Naive thymus-derived CD4-positive, alpha-beta T cell (primary cell): ENCODE results near the gene ALDH16A1. TPM values are rescaled to one million over a fixed set of nuclear protein-coding genes. Genes with fewer than 3 reads are reported as not detected.

Experiments used
- ATAC-seq: fragments of 150-1000 bp; cut with Tn5 transposase; 2 replicates; pipeline ENCODE4 v1.10.0; 2021; ENCODE audit warnings: mild to moderate bottlenecking, moderate library complexity
- CTCF ChIA-PET: fragments of 350-600 bp; sonication (Branson Sonifier 250); formaldehyde crosslinking; loops from one replicate; lab custom pipeline; 2021; ENCODE audit warnings: antibody characterized with exemption; lab: Charles Lee
- POLR2A ChIA-PET: fragments of 350-600 bp; sonication (Branson Sonifier 250); formaldehyde crosslinking; loops from one replicate; lab custom pipeline; 2021; ENCODE audit warnings: antibody characterized with exemption, inconsistent platforms; lab: Charles Lee
- DNase-seq, 9 donors: peaks; one replicate each; pipeline versions ENCODE4 v3.0.0 to v3.0.0-alpha.2; 2020 to 2022; ENCODE audit warnings: mixed read lengths in 1 of 9
- H3K27ac ChIP-seq: one replicate; pipeline ENCODE4 v1.7.0; 2013; ENCODE audit warnings: mild to moderate bottlenecking, low read depth, low read length, moderate library complexity
- H3K27me3 ChIP-seq, 2 donors: one replicate each; pipeline ENCODE4 v1.7.0; 2013; ENCODE audit warnings: low read length in 2 of 2, mild to moderate bottlenecking in 2 of 2, moderate library complexity in 2 of 2; ENCODE audit not compliant: control insufficient read depth in 2 of 2, insufficient read depth in 2 of 2
- H3K36me3 ChIP-seq, 3 experiments: 1 replicate in 2 of 3; 2 replicates in 1 of 3; pipeline ENCODE4 v1.7.0; 2013; ENCODE audit warnings: low read length in 3 of 3, mild to moderate bottlenecking in 3 of 3, moderate library complexity in 1 of 3; ENCODE audit not compliant: insufficient read depth in 3 of 3, control insufficient read depth in 2 of 3
- H3K4me1 ChIP-seq, 2 donors: one replicate each; pipeline ENCODE4 v1.7.0; 2013; ENCODE audit warnings: low read length in 2 of 2, mild to moderate bottlenecking in 2 of 2, moderate library complexity in 1 of 2; ENCODE audit not compliant: control insufficient read depth in 2 of 2, insufficient read depth in 2 of 2
- H3K4me3 ChIP-seq: 2 replicates; pipeline ENCODE4 v1.7.0; 2013; ENCODE audit warnings: mild to moderate bottlenecking, low read length
- H3K9me3 ChIP-seq, 3 experiments: 1 replicate in 2 of 3; 2 replicates in 1 of 3; pipeline ENCODE4 v1.7.0; 2013; ENCODE audit warnings: low read length in 3 of 3; ENCODE audit not compliant: control insufficient read depth in 2 of 3
- H3K27ac Mint-ChIP-seq, 9 donors: one replicate each; pipeline ENCODE4 v1.8.0; 2020 to 2022; ENCODE audit warnings: mixed read lengths in 9 of 9, mild to moderate bottlenecking in 8 of 9, moderate library complexity in 5 of 9, inconsistent platforms in 2 of 9
- H3K27me3 Mint-ChIP-seq, 5 donors: one replicate each; pipeline ENCODE4 v1.8.0; 2021 to 2022; ENCODE audit warnings: mixed read lengths in 5 of 5, mild to moderate bottlenecking in 1 of 5
- H3K36me3 Mint-ChIP-seq, 5 donors: one replicate each; pipeline ENCODE4 v1.8.0; 2020 to 2022; ENCODE audit warnings: mixed read lengths in 5 of 5, mild to moderate bottlenecking in 3 of 5, inconsistent platforms in 1 of 5
- H3K4me1 Mint-ChIP-seq, 7 donors: one replicate each; pipeline ENCODE4 v1.8.0; 2020 to 2022; ENCODE audit warnings: mixed read lengths in 7 of 7, mild to moderate bottlenecking in 3 of 7, inconsistent platforms in 1 of 7
- H3K4me3 Mint-ChIP-seq, 10 donors: one replicate each; pipeline ENCODE4 v1.8.0; 2020 to 2022; ENCODE audit warnings: mild to moderate bottlenecking in 10 of 10, mixed read lengths in 10 of 10, moderate library complexity in 6 of 10, inconsistent platforms in 2 of 10
- H3K9me3 Mint-ChIP-seq, 11 donors: one replicate each; pipeline ENCODE4 v1.8.0; 2020 to 2022; ENCODE audit warnings: mixed read lengths in 11 of 11, mild to moderate bottlenecking in 4 of 11, inconsistent platforms in 1 of 11, moderate library complexity in 1 of 11
- intact Hi-C, 2 donors: fragments of 100-400 bp; cut with micrococcal nuclease; formaldehyde crosslinking; loops; one replicate each; pipeline ENCODE4 v1.15.1; 2023
- polyA plus RNA-seq, 2 donors: library from polyadenylated mRNA; unstranded; fragments of 300-500 nt; fragmentation: Illumina TruSeq; gene quantifications; one replicate each; pipeline ENCODE4 v1.2.3, GENCODE V29; 2021
- total RNA-seq, 6 experiments: library from RNA in 5 of 6; stranded (reverse) in 5 of 6; gene quantifications; 1 replicate in 5 of 6; 2 replicates in 1 of 6; pipeline ENCODE4 v1.2.3 and lab custom pipeline; 2021 to 2026

Gene ALDH16A1
- total and polyA plus RNA-seq, 7 experiments from 2014 or later, result 27.6 to 38.1 (median 33.3) TPM

- Histone ChIP-seq H3K27ac (no peak overlapping the region), H3K27me3 (peaks cover 0 to 5% of the 10 kb centered on the region in 2 donors), H3K36me3 (no peaks in the 10 kb centered on the region), H3K9me3 (no peaks in the 10 kb centered on the region), H3K4me3 (no peak overlapping the region), H3K4me1 (peaks cover 0 to 4% of the 10 kb centered on the region in 2 donors)
- no peak for ATAC-seq
- intact Hi-C loops, result no loop called here
- ChIA-PET CTCF (interaction anchor here (0.5 to 1.9 kb wide), 3 partner anchors 9 to 818 kb away, joined by 3 to 5 read pairs (median 4); no protein-coding TSS in a partner anchor), POLR2A (interaction anchor here (0.6 to 1.3 kb wide), 3 partner anchors 8 to 21 kb away, joined by 3 read pairs; no protein-coding TSS in a partner anchor)
- H3K27me3 Mint-ChIP-seq, result peaks cover 19 to 42% (median 33%) of the 10 kb centered on the region in 5 donors
- peaks cover 0 to 3% (median 0%) of the 10 kb centered on the region in 11 donors for H3K9me3 Mint-ChIP-seq
- no peak overlapping the region for H3K4me3 Mint-ChIP-seq
- peaks cover 0 to 2% (median 0%) of the 10 kb centered on the region in 5 donors for H3K36me3 Mint-ChIP-seq
- peak overlapping the region in 1 of 9 donors; percentile 21 for H3K27ac Mint-ChIP-seq
- DNase-seq, result no peak
- H3K4me1 Mint-ChIP-seq, result peaks cover 19 to 30% (median 26%) of the 10 kb centered on the region in 7 donors
Observed at GRCh38 chr19:49415810-49416200, 37.2 kb upstream of the ALDH16A1 start.

GRCh38 chr19:49417088-49417487 lies 35.9 kb upstream of the ALDH16A1 start:
- ChIA-PET POLR2A (interaction anchor here (1.4 to 1.7 kb wide), 3 partner anchors 10 to 34 kb away, joined by 3 to 5 read pairs (median 4); partner anchors contain the start of gene PIH1D1), CTCF (interaction anchor here (0.7 to 1.9 kb wide), 4 partner anchors 10 to 25 kb away, joined by 3 to 4 read pairs (median 3); no protein-coding TSS in a partner anchor)
- no peak overlapping the region for H3K27ac Mint-ChIP-seq
- intact Hi-C loops, result no loop called here
- H3K36me3 ChIP-seq, result no peaks in the 10 kb centered on the region
- peaks cover 7 to 16% of the 10 kb centered on the region in 2 donors for H3K27me3 ChIP-seq
- no peak overlapping the region for H3K27ac ChIP-seq
- H3K27me3 Mint-ChIP-seq, result peaks cover 30 to 55% (median 45%) of the 10 kb centered on the region in 5 donors
- peaks cover 0 to 5% (median 0%) of the 10 kb centered on the region in 5 donors for H3K36me3 Mint-ChIP-seq
- peaks cover 9% of the 10 kb centered on the region in 2 donors for H3K4me1 ChIP-seq
- ATAC-seq (no peak), DNase-seq (no peak)
- peaks cover 0 to 3% (median 0%) of the 10 kb centered on the region in 11 donors for H3K9me3 Mint-ChIP-seq
- H3K9me3 ChIP-seq, result no peaks in the 10 kb centered on the region
- H3K4me3 ChIP-seq, result no peak overlapping the region
- no peak overlapping the region for H3K4me3 Mint-ChIP-seq
- H3K4me1 Mint-ChIP-seq, result peaks cover 16 to 29% (median 26%) of the 10 kb centered on the region in 7 donors

GRCh38 chr19:49418511-49418910 lies 34.5 kb upstream of the ALDH16A1 start:
- no peaks in the 10 kb centered on the region for H3K9me3 ChIP-seq
- H3K27me3 Mint-ChIP-seq, result peaks cover 39 to 65% (median 56%) of the 10 kb centered on the region in 5 donors
- H3K4me3 ChIP-seq, result no peak overlapping the region
- ATAC-seq (no peak), DNase-seq (no peak)
- H3K27ac Mint-ChIP-seq, result no peak overlapping the region
- H3K36me3 Mint-ChIP-seq, result peaks cover 0 to 5% (median 0%) of the 10 kb centered on the region in 5 donors
- H3K36me3 ChIP-seq, result no peaks in the 10 kb centered on the region
- peaks cover 0 to 2% (median 0%) of the 10 kb centered on the region in 11 donors for H3K9me3 Mint-ChIP-seq
- peaks cover 20 to 34% (median 29%) of the 10 kb centered on the region in 7 donors for H3K4me1 Mint-ChIP-seq
- intact Hi-C loops, result no loop called here
- H3K27ac ChIP-seq, result no peak overlapping the region
- no peak overlapping the region for H3K4me3 Mint-ChIP-seq
- H3K27me3 ChIP-seq, result peaks cover 17 to 22% of the 10 kb centered on the region in 2 donors
- H3K4me1 ChIP-seq, result peaks cover 21 to 22% of the 10 kb centered on the region in 2 donors
- ChIA-PET CTCF (no interaction called here), POLR2A (interaction anchor here (1.1 to 1.9 kb wide), 4 partner anchors 8 to 34 kb away, joined by 4 to 7 read pairs (median 5); partner anchors contain the start of gene PIH1D1)

- H3K9me3 Mint-ChIP-seq, result peaks cover 0 to 3% (median 0%) of the 10 kb centered on the region in 11 donors
- intact Hi-C loops, result no loop called here
- no peak overlapping the region for H3K4me3 Mint-ChIP-seq
- H3K27me3 ChIP-seq, result peaks cover 22% of the 10 kb centered on the region in 2 donors
- H3K36me3 ChIP-seq, result no peaks in the 10 kb centered on the region
- CTCF ChIA-PET, result no interaction called here
- ATAC-seq (no peak), DNase-seq (no peak)
- H3K4me3 ChIP-seq, result no peak overlapping the region
- peaks cover 27 to 29% of the 10 kb centered on the region in 2 donors for H3K4me1 ChIP-seq
- H3K27ac Mint-ChIP-seq, result peak overlapping the region in 1 of 9 donors; percentile 2
- no peaks in the 10 kb centered on the region for H3K9me3 ChIP-seq
- H3K4me1 Mint-ChIP-seq, result peaks cover 27 to 40% (median 35%) of the 10 kb centered on the region in 7 donors
- H3K27ac ChIP-seq, result no peak overlapping the region
- H3K36me3 Mint-ChIP-seq, result peaks cover 0 to 9% (median 0%) of the 10 kb centered on the region in 5 donors
- POLR2A ChIA-PET, result interaction anchor here (1.1 to 1.9 kb wide), 3 partner anchors 9 to 33 kb away, joined by 4 to 7 read pairs (median 6); partner anchors contain the start of gene PIH1D1
- peaks cover 46 to 72% (median 63%) of the 10 kb centered on the region in 5 donors for H3K27me3 Mint-ChIP-seq
Observed at GRCh38 chr19:49419173-49419572, 33.9 kb upstream of the ALDH16A1 start.

GRCh38 chr19:49420227-49420626 lies 32.8 kb upstream of the ALDH16A1 start:
- Histone ChIP-seq H3K27me3 (peaks cover 22% of the 10 kb centered on the region in 2 donors), H3K36me3 (no peaks in the 10 kb centered on the region), H3K4me3 (no peak overlapping the region), H3K9me3 (no peaks in the 10 kb centered on the region), H3K27ac (no peak overlapping the region), H3K4me1 (peaks cover 29 to 30% of the 10 kb centered on the region in 2 donors)
- Mint-ChIP-seq H3K9me3 (peaks cover 0 to 4% (median 0%) of the 10 kb centered on the region in 11 donors), H3K27me3 (peaks cover 52 to 81% (median 72%) of the 10 kb centered on the region in 5 donors), H3K36me3 (peaks cover 0 to 9% (median 0%) of the 10 kb centered on the region in 5 donors), H3K4me1 (peaks cover 34 to 43% (median 39%) of the 10 kb centered on the region in 7 donors), H3K4me3 (peak overlapping the region in 3 of 10 donors; percentile 18 to 96 (median 60)), H3K27ac (no peak overlapping the region)
- POLR2A ChIA-PET, result interaction anchor here (0.6 to 1.5 kb wide), 5 partner anchors 10 to 918 kb away, joined by 3 to 6 read pairs (median 3); no protein-coding TSS in a partner anchor
- CTCF ChIA-PET, result interaction anchor here (1.3 kb wide), 1 partner anchor 25 kb away, joined by 3 read pairs; no protein-coding TSS in a partner anchor
- ATAC-seq (no peak), DNase-seq (no peak)
- intact Hi-C loops, result no loop called here

GRCh38 chr19:49421039-49421877 lies 31.8 kb upstream of the ALDH16A1 start:
- CTCF ChIA-PET, result interaction anchor here (0.6 kb wide), 1 partner anchor 53 kb away, joined by 4 read pairs; the partner anchor contains the start of gene FLT3LG
- Mint-ChIP-seq H3K4me3 (peak overlapping the region in 9 of 10 donors; percentile 53 to 96 (median 64)), H3K27me3 (peaks cover 62 to 89% (median 82%) of the 10 kb centered on the region in 5 donors), H3K27ac (peak overlapping the region in 3 of 9 donors; percentile 48 to 89 (median 86)), H3K9me3 (peaks cover 0 to 4% (median 0%) of the 10 kb centered on the region in 11 donors), H3K4me1 (peaks cover 43 to 49% (median 46%) of the 10 kb centered on the region in 7 donors), H3K36me3 (peaks cover 0 to 9% (median 0%) of the 10 kb centered on the region in 5 donors)
- DNase-seq (peak in 2 of 9 donors; percentile 24 to 59), ATAC-seq (peak; percentile 57)
- intact Hi-C loops, result loop anchor here in 1 of 2 donors (1.0 kb wide), 1 partner anchor 29 kb away; no protein-coding TSS in a partner anchor
- Histone ChIP-seq H3K9me3 (no peaks in the 10 kb centered on the region), H3K27ac (no peak overlapping the region), H3K4me3 (no peak overlapping the region), H3K36me3 (no peaks in the 10 kb centered on the region), H3K4me1 (peaks cover 29 to 30% of the 10 kb centered on the region in 2 donors), H3K27me3 (peaks cover 22 to 31% of the 10 kb centered on the region in 2 donors)
- POLR2A ChIA-PET, result interaction anchor here (0.6 to 2.7 kb wide), 5 partner anchors 13 to 93 kb away, joined by 3 to 8 read pairs (median 3); no protein-coding TSS in a partner anchor
